K562 (cell line): ENCODE results near the gene MDK. TPM values are rescaled to one million over a fixed set of nuclear protein-coding genes. Genes with fewer than 3 reads are reported as not detected.

ENCODE experiments used
- E2F6 ChIP-seq, 2 experiments: IDR thresholded peaks; 2 replicates each; pipeline ENCODE4 v1.6.1; 2011; ENCODE audit warnings: borderline replicate concordance in 1 of 2, control low read depth in 1 of 2, low read depth in 1 of 2, low read length in 1 of 2, mild to moderate bottlenecking in 1 of 2, mixed read lengths in 1 of 2, moderate library complexity in 1 of 2; ENCODE audit not compliant: insufficient read depth in 1 of 2, insufficient read length in 1 of 2, poor library complexity in 1 of 2, severe bottlenecking in 1 of 2; ENCODE audit errors: extremely low read depth in 1 of 2
- ETS1 ChIP-seq: conservative IDR thresholded peaks from 2 replicates; pipeline ENCODE4 v1.6.1; 2011; ENCODE audit warnings: low read depth, mild to moderate bottlenecking, low read length; ENCODE audit not compliant: control insufficient read depth
- MBD1 ChIP-seq: fragments of 250-450 bp; sonication (Bioruptor Pico); IDR thresholded peaks from 2 replicates; pipeline ENCODE4 v1.8.0; 2022; ENCODE audit warnings: inconsistent platforms
- MTA3 ChIP-seq: fragments of 450-650 bp; formaldehyde crosslinking; IDR thresholded peaks from 2 replicates; pipeline ENCODE4 v1.6.1; 2017; ENCODE audit warnings: mild to moderate bottlenecking, borderline replicate concordance
- NFIX ChIP-seq: fragments of 250-450 bp; sonication (Bioruptor Pico); IDR thresholded peaks from 2 replicates; pipeline ENCODE4 v1.4.0; 2020; ENCODE audit warnings: low read depth, mild to moderate bottlenecking, moderate library complexity
- PHF20 ChIP-seq: fragments of 450-650 bp; IDR thresholded peaks from 2 replicates; pipeline ENCODE4 v1.6.1; 2018; ENCODE audit not compliant: partially characterized antibody
- SMAD4 ChIP-seq: fragments of 250-450 bp; sonication (Bioruptor Pico); conservative IDR thresholded peaks from 2 replicates; pipeline ENCODE4 v1.8.0; 2021; ENCODE audit warnings: inconsistent platforms, mild to moderate bottlenecking, moderate library complexity
- TRIM28 ChIP-seq: fragments of 450-650 bp; IDR thresholded peaks from 2 replicates; pipeline ENCODE4 v1.6.1; 2017
- ZNF311 ChIP-seq: fragments of 250-450 bp; sonication (Bioruptor Pico); IDR thresholded peaks from 2 replicates; pipeline ENCODE4 v1.4.0; 2020; ENCODE audit warnings: mild to moderate bottlenecking, moderate library complexity
- ZNF436 ChIP-seq: fragments of 250-450, 450-650 bp; sonication (Bioruptor Pico); formaldehyde crosslinking; IDR thresholded peaks from 2 replicates; pipeline ENCODE4 v1.7.0; 2020; ENCODE audit warnings: mild to moderate bottlenecking
- ZNF589 ChIP-seq: fragments of 200-800 bp; sonication (Bioruptor generic); IDR thresholded peaks from 2 replicates; pipeline ENCODE4 v1.6.1; 2016; ENCODE audit warnings: low read depth, missing genetic modification characterization, missing compliant biosample characterization
- polyA plus RNA-seq, 8 experiments: library from polyadenylated mRNA; depleted of rRNA in 4 of 8; stranded (reverse) in 5 of 8; unstranded in 3 of 8; fragments of >200 nt; fragmentation: Nextera tagmentation in 2 of 8; fragmentation: Illumina TruSeq in 1 of 8; extraction: Ambion mirVana in 2 of 8; extraction: Trizol in 1 of 8; gene quantifications; 2 replicates each; pipeline versions ENCODE4 v1.2.1 to v1.2.3, GENCODE V29; 2011 to 2014; ENCODE audit warnings: inconsistent platforms in 1 of 8, missing spikeins in 1 of 8
- total RNA-seq, 7 experiments: library from RNA; depleted of rRNA in 6 of 7; stranded (reverse); fragments of >200 nt in 6 of 7; fragmentation: Illumina TruSeq in 2 of 7; extraction: Trizol in 2 of 7; gene quantifications; 2 replicates each; pipeline versions ENCODE4 v1.2.1 to v1.2.3, GENCODE V29; 2011 to 2021; ENCODE audit warnings: low replicate concordance in 1 of 7

MDK gene
- total and polyA plus RNA-seq, 9 of the 15 experiments (the other 6 are each of a cell fraction or from before 2014, with no cell fraction given), result 20.7 to 700 (median 350) TPM

GRCh38 chr11:46389450-46390330 is 8.2 kb downstream of the MDK start (continued):
- TF ChIP-seq E2F6 (IDR thresholded peaks at IDR 0.05; ENCODE audit: borderline replicate concordance in 1 of 2, extremely low read depth in 1 of 2, insufficient read depth in 1 of 2, insufficient read length in 1 of 2, low read depth in 1 of 2, low read length in 1 of 2, poor library complexity in 1 of 2, severe bottlenecking in 1 of 2) (peak in 1 of 2 experiments; percentile 37), ZNF436 (CRISPR knock-in tag) (no peak), MBD1 (no peak), ETS1 (no peak), PHF20 (peak; percentile 26), SMAD4 (CRISPR knock-in tag) (0 out of 2 replicates have a peak, but pooled peaks have one; percentile 50), ZNF311 (no peak), TRIM28 (no peak), ZNF589 (no peak), MTA3 (peak; percentile 61; the same call in 1 of the 2 replicates), NFIX (CRISPR knock-in tag) (no peak)
